ENCODE results near the gene PFKL.

The PFKL gene

DNA sequence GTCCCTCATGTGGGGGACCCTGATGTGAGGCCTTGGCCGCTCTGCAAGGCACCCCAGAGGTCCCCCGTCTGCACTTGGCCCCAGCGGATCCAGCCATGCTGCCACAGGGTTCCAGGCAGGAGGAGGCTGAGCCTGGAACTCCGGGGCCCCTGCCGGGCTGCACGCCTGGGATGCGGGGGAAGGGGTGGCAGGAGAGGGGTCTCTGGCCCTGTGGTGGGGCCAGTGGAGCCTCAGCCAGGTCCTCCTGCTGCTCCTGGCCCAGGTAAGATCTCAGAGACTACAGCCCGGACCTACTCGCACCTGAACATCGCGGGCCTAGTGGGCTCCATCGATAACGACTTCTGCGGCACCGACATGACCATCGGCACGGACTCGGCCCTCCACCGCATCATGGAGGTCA is 12.9 kb downstream of the PFKL start:
- no peak for DNase-seq (ENCODE audit: low spot score)

DNA sequence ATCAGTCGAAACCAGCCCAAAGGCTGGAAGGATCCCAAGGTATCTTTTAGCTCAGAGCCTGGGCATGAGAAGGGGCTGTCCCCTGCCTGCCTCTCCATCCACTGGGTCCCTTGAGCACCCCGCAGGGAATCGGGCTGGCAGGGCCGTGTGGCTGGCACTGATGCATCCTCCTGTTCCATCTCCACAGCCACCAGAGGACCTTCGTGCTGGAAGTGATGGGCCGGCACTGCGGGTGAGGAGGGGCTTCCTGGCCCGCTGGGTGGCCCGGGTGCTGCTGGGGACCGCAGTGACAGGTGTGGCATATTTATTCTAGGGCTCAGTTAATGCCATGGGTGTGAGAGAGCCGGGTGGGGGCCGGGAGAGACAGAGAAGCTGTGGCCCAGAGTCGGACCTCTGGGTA is 13.6 kb downstream of the PFKL start:
- no peak for DNase-seq (ENCODE audit: low spot score)

DNA sequence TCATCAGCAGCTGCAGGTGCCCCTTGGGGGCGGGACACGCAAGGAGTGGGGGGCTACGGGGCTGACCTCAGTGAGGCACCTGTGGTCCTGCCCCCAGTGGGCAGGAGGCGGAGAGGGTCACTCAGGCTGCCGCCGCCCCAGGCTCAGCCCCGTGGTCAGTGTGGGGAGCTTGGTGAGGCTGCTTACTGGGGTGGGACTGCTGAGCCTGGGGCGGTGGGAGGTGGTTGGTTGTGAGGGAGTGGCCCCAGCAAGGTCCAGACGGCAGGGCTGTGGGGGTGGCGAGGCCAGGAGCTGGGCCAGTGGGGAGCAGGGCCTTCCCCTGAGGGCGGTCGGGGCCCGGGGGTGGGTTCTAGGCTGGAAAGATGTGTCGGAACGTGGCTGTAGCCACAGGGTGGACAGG is 14.3 kb downstream of the PFKL start:
- no peak for DNase-seq (ENCODE audit: low spot score)

DNA sequence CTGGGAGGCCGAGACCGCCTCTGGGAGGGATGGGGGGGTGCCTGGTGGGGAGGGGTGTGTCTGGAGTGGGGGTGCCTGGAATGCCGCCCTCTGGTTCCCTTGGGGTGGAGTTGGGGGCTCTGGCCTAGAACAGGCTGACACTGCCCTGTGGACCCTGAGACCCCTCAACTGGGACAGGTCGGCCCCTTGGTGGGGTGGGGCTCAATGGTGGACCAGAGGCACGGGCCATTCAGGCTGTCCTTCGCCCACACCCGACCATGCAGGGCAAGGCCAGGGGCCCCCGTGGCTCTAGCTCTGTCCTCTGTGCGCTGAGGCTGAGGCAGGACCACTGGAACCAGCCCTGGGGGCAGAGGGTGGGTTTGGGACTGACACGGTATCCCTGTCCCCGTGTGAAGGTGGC is 14.7 kb downstream of the PFKL start:
- DNase-seq (ENCODE audit: low spot score) = no peak

DNA sequence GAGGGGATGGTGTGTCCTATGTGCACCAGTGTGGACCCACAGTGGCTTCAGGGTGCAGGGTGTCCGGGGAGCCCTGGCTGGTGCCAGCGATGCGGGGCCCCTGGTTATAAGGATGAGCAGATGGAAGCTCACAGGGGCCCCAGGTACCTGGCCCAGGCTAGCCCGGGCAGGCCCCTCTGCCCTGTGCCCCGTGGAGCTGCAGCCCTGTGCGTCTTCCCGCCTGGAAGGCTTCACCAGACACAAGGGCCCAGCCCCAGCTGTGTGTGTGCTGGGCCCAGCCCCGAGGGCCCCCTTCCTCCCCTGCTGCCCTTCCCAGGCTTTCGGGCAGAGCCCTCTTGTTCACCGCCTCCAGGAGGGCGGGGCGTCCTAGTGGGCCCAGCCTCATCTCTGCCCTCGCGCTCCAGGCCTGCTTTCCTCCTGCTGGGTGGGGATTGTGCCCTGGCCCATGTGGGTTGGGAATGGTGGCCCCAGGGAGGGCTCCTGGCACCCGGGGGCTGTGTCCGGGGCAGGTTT is 15.9 kb downstream of the PFKL start:
- no peak for DNase-seq (ENCODE audit: low spot score)

DNA sequence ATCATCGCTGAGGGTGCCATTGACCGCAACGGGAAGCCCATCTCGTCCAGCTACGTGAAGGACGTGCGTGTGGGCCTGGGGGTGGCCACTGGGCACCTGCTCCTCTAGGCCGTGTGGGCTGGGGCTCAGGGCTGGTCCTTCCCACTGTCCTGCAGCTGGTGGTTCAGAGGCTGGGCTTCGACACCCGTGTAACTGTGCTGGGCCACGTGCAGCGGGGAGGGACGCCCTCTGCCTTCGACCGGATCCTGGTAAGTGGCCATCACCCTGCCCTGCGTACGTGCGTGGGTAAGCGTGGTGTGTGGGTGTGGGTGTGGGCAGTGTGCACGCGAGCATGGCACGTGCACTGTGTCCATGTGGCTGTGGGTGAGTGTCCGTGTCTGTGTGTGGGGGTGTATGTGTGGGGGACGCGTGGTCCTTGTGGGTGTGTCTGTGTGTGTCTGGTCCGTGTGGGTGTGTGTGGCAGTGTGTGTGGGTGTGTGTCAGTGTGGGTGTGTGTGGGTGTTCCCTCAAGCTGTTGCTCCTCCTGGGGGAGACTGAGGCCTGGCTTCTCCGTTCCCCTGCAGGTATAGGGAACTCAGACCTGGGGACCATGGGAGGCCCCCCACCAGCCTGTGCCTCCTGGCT is 16.5 kb downstream of the PFKL start:
- no peak for DNase-seq (ENCODE audit: low spot score)

DNA sequence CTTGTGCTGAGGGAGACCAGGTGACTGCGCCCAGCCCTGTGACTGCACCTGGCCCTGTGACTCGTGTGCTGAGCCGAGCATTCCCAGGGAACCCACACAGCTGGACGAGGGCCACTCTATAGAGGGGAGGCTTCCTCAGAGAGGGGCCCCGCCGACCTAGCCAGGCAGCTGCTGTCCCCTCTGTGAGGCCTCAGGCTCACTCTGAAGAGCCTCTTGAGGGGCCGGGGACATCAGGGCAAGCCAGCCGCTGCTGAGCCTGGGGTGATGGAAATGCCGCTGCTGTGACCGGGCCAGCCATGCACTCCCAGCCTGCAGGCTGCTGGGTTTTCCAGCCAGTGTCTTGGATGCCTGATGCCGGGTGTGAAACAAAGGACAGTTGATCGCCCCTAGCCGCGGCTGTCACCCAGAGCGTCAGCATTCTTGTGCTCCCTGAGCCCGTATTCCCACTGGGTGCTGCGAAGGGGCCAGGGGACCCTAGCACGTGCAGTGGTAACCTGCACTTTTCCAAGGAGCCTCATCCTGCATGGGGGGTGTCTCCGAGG is 17.5 kb downstream of the PFKL start:
- peak; percentile 79 for DNase-seq (ENCODE audit: low spot score)

DNA sequence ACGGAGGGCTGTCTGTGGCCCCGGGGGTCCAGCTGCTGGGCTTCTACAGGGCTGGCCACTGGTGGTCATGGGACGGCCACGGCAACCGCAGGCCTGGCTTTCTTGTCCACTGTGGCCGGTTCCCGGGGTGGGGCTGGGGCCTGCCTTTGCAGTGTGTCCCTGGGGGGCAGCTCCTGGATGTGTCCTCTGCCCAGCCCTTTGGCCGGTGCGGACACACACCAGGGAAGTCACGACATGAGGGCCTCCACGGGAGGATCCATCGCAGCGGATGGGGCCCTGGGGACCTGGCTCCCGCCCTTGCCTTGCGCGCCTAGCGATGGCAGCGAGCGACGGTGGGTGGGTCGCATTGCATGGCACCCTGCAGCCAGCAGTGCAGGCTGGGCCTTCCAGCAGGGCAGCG is 18.0 kb downstream of the PFKL start:
- no peak for DNase-seq (ENCODE audit: low spot score)

DNA sequence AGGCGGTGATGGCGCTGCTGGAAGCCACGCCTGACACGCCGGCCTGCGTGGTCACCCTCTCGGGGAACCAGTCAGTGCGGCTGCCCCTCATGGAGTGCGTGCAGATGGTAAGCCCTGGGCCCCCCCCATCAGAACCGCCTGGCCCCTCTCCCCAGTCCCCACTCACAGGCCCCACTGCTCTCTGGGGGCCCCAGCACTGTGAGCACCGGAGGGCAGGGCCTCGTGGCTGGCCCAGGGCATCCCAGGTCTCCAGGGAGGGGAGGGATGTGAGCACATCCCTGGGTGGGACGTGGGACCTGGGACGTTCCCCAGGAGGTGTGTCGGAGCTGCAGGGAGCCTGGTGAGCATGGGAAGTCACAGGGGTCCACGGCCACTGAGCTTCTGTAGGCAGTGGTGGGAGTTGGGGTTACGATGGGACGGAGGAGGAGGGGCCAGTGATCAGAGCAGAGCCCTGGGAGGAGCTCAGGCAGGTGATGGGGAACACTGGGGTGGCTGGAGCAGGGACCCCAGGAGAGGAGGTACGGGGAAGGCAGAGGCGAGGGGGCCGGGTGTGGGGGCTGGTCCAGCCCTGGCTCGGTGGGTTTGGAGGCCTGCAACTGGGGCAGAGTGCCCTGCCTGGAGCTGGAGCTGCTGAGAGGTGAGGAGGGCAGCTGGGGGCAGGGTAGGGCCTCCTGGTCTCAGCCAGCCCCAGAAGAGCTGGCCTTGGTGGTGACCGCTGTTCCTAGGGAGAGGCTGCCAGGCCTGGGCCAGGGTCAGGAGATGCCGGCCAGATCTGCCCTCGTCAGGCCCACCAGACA is 18.8 kb downstream of the PFKL start:
- no peak for DNase-seq (ENCODE audit: low spot score)

DNA sequence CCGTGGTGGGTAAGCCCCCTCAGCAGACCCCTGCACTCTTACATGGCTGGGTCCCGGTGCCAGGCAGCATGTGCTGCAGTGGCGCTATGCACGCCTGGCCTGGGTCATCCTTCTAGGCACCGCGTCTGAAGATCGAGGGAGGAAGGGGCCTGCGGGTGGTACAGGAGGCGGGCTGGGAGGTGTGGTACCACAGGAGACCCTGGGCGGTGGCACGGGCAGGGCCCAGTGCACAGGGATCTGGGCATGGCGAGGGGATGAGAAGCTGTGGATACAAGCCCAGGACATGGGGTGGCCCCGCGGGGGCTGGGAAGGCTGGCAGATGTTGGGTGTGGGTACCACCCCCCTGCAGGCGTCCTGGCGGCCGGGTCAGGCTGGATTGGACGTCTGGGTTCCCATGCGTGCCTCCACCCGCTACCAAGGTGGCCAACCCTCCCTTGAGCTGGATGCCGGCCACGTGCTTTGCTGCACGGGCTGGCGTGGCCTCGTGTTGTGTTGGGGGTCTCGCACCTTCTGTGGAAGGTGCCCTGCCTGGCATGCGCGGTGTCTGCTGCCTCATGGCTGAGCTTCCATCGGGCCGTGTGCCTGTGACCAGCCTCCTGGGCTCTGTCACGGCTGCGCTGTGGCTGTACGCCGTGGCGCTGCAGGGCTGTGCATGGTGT is 19.7 kb downstream of the PFKL start:
- no peak for DNase-seq (ENCODE audit: low spot score)

DNA sequence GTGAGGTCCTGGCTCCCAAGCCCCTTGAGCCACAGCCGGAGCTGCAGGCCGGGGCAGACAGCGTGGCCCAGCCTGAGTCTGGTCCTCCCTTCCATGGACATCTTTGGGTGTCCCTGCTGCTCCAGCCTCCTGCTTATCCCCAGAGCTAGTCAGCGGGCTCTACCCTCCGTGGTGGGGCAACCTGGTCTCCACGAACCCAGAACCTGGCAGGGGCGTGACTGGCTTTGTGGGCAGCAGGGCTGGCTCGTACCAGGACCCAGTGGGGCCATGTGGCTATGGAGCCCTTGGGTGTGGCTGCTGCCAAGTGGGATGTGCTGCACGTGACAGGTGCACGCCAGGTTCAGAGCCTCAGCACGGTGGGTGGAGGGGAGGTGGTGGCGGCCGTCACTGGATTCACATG is 21.0 kb downstream of the PFKL start:
- no peak for DNase-seq (ENCODE audit: low spot score)

DNA sequence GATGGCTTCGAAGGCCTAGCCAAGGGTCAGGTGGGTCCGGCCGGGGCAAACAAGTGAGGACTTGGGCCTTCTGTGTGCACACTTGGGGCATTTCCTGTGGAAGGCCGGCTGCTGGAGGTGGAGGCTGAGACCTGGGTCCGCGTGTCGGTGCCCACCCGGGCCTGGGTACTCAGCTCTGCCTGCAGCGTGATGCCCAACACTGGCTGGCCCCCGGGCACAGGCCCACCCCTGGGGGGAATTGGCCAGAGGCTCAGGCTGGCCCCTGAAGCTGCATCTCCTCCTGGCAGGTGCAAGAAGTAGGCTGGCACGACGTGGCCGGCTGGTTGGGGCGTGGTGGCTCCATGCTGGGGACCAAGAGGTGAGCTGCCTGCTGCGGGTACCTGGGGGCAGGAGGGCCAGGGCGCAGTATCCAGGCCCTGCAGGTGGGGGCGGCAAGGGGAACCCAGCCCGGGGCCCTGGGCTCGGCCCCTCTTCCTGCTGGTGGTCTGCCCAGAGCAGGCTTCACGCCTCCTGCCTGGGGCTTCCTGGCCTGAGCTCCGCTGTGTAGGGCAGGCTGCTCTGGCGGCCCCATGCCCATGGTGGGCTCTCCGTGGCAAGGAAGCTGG is 22.1 kb downstream of the PFKL start:
- no peak for DNase-seq (ENCODE audit: low spot score)

DNA sequence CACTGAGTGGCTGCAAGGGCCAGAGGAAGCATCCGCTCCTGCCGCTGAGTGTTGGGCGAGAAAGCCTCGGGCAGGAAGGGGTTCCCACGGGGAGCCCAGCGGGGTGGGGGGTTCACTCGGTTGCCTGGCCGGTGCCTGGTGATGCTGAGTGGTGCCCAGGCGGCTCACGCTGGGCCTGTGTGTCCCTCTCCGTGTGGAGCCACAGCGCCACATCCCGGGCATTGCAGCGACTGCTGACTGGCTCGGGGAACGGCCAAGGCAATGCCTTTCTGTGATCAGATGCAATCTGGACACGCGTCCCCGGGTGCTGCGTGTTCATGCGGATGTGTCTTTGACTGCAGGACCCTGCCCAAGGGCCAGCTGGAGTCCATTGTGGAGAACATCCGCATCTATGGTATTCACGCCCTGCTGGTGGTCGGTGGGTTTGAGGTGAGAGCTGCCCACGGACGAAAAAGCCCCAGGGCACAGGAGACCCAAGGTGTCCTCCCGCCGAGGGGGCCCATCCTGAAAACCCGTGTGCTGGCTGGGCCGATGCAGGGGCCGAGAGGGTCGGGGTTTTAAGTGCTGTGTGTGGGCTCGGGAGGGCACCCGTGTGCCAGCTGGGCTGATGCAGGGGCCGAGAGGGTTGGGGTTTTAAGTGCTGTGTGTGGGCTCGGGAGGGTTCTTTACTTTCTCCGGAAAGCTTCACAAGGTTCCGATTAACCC is 22.9 kb downstream of the PFKL start:
- DNase-seq (ENCODE audit: low spot score) = no peak

DNA sequence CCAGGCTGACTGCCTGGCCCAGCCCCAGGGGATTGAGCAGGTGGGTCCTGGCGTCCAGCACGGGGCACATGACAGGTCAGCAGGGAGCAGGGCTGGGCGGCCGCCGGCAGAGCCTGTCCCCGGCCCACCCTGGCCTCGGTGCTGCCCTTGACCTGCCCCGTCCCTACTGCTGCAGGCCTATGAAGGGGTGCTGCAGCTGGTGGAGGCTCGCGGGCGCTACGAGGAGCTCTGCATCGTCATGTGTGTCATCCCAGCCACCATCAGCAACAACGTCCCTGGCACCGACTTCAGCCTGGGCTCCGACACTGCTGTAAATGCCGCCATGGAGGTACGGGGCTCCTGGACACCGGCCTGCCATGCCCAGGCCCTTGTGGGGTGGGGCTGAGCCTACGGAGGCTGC is 23.7 kb downstream of the PFKL start:
- no peak for DNase-seq (ENCODE audit: low spot score)

DNA sequence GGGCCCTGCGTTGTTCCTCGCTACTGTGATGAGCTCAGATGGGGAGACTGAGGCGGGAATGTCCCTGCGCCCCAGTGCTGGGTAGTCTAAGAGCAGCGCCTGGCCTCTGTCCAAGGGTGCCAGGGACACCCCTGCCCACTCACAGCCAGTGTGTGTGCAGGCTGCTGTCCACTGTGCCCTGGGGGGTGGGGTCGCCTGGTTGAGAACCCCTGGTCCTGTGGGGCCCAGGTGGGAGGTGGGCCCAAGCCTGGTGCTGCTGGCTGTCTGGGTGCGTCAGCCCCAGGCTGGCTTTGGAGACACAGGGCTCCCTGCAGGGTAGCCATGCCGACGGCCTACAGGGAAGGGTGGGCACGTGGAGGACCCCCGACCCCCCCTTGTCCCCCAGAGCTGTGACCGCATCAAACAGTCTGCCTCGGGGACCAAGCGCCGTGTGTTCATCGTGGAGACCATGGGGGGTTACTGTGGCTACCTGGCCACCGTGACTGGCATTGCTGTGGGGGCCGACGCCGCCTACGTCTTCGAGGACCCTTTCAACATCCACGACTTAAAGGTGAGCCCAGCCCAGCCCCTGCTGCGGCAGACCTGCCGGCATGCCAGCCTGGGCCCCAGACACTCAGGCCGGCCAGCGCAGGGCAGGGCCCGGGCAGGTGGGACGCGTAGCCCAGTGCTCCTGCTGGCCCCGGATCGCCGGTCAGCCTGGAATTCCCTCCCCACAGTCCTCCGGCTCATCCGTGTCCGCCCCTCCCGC is 24.4 kb downstream of the PFKL start:
- DNase-seq (ENCODE audit: low spot score) = no peak

DNA sequence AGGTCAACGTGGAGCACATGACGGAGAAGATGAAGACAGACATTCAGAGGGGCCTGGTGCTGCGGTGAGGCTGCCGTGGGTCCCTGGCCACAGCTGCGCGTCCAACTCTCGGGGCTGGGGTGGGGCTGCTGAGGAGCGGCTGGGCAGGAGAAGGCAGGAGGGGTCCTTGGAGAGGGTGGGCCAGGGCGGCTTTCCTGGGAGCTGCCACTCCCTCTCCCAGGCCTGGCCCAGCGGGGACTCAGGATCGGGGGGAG is 24.9 kb downstream of the PFKL start:
- no peak for DNase-seq (ENCODE audit: low spot score)

DNA sequence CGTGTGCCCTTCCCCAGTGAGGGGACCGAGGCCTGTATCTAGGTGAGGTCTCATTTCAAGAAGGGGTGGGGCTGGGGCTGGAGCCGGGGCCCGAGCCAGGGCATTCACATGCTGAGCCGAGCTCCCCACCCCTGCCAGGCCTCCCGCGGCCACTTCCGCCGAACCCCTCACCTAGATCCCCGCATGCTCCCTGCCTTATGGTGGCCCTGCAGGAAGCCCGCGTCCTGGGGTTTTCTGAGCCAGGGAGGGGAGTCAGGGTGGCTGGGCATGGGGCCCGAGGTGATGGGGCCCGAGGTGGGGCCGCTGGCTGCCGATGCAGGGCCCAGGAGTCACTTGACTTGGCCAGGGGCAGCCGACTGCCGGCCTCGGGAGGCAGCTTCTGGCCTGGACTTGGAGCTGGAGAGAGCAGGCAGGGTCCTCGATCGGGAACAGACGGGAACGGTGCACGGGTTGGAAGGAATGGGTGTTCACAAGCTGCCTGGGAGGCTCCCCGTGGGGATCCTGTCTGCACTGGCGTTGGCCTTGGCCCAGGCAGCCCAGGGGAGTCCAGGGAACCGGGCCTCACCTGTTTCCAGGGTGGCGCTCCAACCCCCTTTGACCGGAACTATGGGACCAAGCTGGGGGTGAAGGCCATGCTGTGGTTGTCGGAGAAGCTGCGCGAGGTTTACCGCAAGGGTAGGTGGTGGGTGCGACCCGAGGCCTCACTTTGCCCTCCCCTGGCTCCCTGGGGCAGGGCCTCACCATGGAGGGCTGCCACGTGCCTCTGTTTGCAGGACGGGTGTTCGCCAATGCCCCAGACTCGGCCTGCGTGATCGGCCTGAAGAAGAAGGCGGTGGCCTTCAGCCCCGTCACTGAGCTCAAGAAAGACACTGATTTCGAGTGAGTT is 25.8 kb downstream of the PFKL start:
- DNase-seq (ENCODE audit: low spot score) = no peak

DNA sequence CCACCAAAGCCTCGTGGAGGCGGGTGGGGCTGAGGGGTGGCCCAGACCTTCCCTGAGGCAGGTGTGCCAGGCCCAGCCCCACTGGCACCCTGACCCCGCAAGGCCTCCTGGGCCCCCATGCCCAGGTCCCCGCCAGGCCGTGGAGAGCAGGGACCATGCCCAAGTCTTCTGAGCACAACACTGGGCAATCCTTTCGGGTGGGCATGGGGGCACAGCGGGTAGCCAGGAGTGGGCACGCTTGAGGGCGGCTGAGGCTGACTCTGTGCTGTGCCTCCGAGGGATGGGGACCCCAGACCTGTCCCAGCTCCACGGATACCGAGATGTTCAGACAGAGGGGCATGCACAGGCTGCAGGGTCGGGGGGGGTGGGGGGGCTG is 26.4 kb downstream of the PFKL start:
- DNase-seq (ENCODE audit: low spot score) = no peak

DNA sequence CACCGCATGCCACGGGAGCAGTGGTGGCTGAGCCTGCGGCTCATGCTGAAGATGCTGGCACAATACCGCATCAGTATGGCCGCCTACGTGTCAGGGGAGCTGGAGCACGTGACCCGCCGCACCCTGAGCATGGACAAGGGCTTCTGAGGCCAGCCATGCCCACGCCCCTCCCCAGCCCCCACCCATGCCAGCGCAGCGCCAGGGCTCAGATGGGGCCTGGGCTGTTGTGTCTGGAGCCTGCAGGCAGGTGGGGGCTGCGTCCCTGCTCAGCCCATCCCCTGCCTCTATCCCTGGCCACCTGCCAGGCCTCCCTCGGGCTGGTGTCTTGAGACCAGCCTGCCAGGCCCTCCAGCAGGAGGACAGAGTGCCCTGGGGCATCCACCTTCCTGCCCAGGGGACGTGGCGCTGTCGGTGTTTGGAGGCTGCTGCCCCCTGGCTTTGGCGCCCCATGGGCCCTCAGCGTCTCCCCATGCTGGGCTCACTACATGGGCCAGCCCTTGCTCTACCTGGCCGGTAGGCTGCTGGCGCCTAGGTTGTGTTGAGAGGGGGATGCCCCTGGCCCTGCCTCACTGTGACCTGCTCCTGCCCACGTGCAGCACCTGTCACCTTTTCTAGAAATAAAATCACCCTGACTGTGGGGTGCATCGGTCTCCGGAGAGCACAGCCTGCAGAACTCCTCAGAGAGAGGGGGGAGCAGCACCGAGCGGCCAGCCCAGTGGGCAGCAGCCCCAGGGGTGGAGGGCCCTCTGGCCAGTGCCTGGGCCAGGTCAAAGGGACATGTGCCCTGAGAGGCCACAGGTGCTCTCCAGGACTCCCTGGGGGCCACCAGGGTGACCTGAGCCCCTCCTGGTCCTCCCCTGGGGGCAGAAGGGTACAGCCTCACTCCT is 27.1 kb downstream of the PFKL start:
- DNase-seq (ENCODE audit: low spot score) = no peak

DNA sequence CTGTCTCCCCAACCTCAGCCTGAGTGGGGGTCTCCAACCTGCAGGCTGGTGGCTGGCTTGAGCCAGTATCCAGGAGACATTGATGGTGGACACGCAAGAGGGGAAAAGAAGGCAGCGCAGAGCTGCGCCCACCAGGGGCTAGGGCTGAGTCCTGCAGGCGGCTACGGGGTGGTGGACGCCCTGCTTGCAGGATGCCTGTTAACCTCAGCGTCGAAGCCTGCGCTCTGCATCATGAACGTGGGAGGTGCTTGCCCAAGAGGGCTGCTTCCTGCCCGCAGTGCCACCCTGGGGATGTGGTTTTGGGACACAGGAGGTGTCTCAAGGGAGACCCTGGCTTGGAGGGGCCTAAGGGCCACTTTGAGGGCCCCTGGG is 27.7 kb downstream of the PFKL start:
- no peak for DNase-seq (ENCODE audit: low spot score)

Measured in pons (tissue), 1 donor.